HEK293 (cell line): Measurements from ENCODE around the gene KRT36.
A peak's percentile ranks its signal among the peaks of the same experiment; 100 is the strongest.

Experiments used
- GLIS2 ChIP-seq: fragments of 450-650 bp; formaldehyde crosslinking; IDR thresholded peaks from 2 replicates; pipeline ENCODE4 v1.5.1; 2016; ENCODE audit warnings: missing biosample characterization, missing genetic modification characterization
- IKZF3 ChIP-seq: fragments of 450-650 bp; IDR thresholded peaks from 2 replicates; pipeline ENCODE4 v1.5.0; 2018; ENCODE audit warnings: missing biosample characterization, mild to moderate bottlenecking, missing genetic modification characterization, moderate library complexity
- KLF1 ChIP-seq: fragments of 450-650 bp; formaldehyde crosslinking; IDR thresholded peaks from 2 replicates; pipeline ENCODE4 v1.5.1; 2016; ENCODE audit warnings: missing biosample characterization, missing genetic modification characterization
- KLF16 ChIP-seq: fragments of 450-650 bp; formaldehyde crosslinking; IDR thresholded peaks from 2 replicates; pipeline ENCODE4 v1.5.1; 2017; ENCODE audit warnings: missing biosample characterization, missing genetic modification characterization
- WT1 ChIP-seq: fragments of 450-650 bp; formaldehyde crosslinking; IDR thresholded peaks from 2 replicates; pipeline ENCODE4 v1.5.1; 2016; ENCODE audit warnings: missing biosample characterization, missing genetic modification characterization
- ZBTB48 ChIP-seq: fragments of 450-650 bp; formaldehyde crosslinking; IDR thresholded peaks from 2 replicates; pipeline ENCODE4 v1.5.1; 2016; ENCODE audit warnings: missing biosample characterization, missing genetic modification characterization
- ZFHX2 ChIP-seq: fragments of 450-650 bp; formaldehyde crosslinking; conservative IDR thresholded peaks from 2 replicates; pipeline ENCODE4 v1.5.1; 2016; ENCODE audit warnings: missing biosample characterization, missing genetic modification characterization
- ZFP69B ChIP-seq: fragments of 450-650 bp; formaldehyde crosslinking; IDR thresholded peaks from 2 replicates; pipeline ENCODE4 v1.5.1; 2016; ENCODE audit warnings: missing biosample characterization, missing genetic modification characterization
- ZNF121 ChIP-seq: fragments of 450-650 bp; formaldehyde crosslinking; IDR thresholded peaks from 2 replicates; pipeline ENCODE4 v1.5.1; 2016; ENCODE audit warnings: missing biosample characterization, missing genetic modification characterization
- ZNF19 ChIP-seq: fragments of 450-650 bp; formaldehyde crosslinking; IDR thresholded peaks from 2 replicates; pipeline ENCODE4; 2016; ENCODE audit warnings: missing biosample characterization, missing genetic modification characterization, low read depth
- ZNF366 ChIP-seq: fragments of 450-650 bp; formaldehyde crosslinking; conservative IDR thresholded peaks from 2 replicates; pipeline ENCODE4 v1.5.1; 2016; ENCODE audit warnings: missing biosample characterization, missing genetic modification characterization
- ZNF660 ChIP-seq: fragments of 450-650 bp; IDR thresholded peaks from 2 replicates; pipeline ENCODE4 v1.5.1; 2018; ENCODE audit warnings: missing biosample characterization, mild to moderate bottlenecking, missing genetic modification characterization
- TF ChIP-seq, protein P1 (sequence below): fragments of 450-650 bp; formaldehyde crosslinking; conservative IDR thresholded peaks from 2 replicates; pipeline ENCODE4 v1.5.1; 2016; ENCODE audit warnings: low read depth, missing biosample characterization, missing genetic modification characterization
- TF ChIP-seq, protein P2 (sequence below): fragments of 450-650 bp; formaldehyde crosslinking; IDR thresholded peaks from 2 replicates; pipeline ENCODE4 v1.5.1; 2016; ENCODE audit warnings: missing biosample characterization, missing genetic modification characterization
- TF ChIP-seq, protein P3 (sequence below): fragments of 450-650 bp; formaldehyde crosslinking; IDR thresholded peaks from 2 replicates; pipeline ENCODE4 v1.5.1; 2016; ENCODE audit warnings: missing biosample characterization, missing genetic modification characterization
- TF ChIP-seq, protein P4 (sequence below): fragments of 450-650 bp; formaldehyde crosslinking; IDR thresholded peaks from 2 replicates; pipeline ENCODE4 v1.5.0; 2017; ENCODE audit warnings: missing biosample characterization, missing genetic modification characterization, borderline replicate concordance
- TF ChIP-seq, protein P5 (sequence below): fragments of 450-650 bp; formaldehyde crosslinking; IDR thresholded peaks from 2 replicates; pipeline ENCODE4 v1.5.1; 2017; ENCODE audit warnings: missing biosample characterization, missing genetic modification characterization
- TF ChIP-seq, protein P6 (sequence below): fragments of 450-650 bp; formaldehyde crosslinking; IDR thresholded peaks from 2 replicates; pipeline ENCODE4 v1.5.1; 2016; ENCODE audit warnings: missing biosample characterization, missing genetic modification characterization, borderline replicate concordance

The KRT36 gene

DNA sequence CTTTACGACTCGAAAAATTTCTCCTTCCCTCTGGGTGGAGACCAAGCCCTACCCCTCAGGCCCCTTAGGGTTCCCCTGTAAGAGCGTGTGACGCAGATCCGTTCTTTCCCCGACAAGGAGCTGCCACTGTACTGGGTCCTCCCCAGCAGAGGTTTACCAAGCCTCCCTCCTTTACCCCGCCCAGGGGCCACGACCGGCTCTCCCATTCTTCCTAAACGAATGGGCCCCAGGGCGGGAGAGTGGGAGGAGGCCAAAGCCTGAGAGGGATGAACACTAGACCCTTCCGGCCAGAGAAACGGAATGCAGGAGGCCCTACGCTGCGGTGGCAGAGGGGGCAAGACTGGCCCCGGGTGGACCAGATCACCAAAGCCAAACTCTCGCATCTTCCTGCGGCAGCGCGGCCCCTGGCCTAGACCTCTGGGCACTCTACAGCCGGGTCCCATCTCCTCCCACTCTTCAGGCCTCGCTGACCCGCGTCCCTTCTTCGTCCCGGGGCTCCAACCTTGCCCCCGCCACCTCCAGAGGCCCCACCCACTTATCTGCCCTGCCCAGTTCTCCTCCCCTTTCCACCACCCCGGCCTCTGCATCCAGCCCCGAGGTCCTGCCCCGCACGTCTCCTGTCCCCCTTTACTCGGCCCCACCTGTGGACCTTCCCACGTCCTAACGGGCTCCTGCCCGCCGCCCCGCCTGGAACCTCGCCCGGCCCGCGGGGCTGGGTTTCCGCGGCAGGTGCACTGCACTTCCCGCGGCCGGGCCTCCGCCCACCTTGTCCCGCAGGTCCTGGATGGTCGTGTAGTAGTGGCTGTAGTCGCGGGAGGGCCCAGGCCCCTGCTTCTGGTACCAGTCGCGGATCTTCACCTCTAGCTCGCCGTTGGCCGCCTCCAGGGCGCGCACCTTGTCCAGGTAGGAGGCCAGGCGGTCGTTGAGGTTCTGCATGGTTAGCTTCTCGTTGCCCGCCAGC is 37.6 kb upstream of the KRT36 start (continued):
- TF ChIP-seq, protein P1, sequence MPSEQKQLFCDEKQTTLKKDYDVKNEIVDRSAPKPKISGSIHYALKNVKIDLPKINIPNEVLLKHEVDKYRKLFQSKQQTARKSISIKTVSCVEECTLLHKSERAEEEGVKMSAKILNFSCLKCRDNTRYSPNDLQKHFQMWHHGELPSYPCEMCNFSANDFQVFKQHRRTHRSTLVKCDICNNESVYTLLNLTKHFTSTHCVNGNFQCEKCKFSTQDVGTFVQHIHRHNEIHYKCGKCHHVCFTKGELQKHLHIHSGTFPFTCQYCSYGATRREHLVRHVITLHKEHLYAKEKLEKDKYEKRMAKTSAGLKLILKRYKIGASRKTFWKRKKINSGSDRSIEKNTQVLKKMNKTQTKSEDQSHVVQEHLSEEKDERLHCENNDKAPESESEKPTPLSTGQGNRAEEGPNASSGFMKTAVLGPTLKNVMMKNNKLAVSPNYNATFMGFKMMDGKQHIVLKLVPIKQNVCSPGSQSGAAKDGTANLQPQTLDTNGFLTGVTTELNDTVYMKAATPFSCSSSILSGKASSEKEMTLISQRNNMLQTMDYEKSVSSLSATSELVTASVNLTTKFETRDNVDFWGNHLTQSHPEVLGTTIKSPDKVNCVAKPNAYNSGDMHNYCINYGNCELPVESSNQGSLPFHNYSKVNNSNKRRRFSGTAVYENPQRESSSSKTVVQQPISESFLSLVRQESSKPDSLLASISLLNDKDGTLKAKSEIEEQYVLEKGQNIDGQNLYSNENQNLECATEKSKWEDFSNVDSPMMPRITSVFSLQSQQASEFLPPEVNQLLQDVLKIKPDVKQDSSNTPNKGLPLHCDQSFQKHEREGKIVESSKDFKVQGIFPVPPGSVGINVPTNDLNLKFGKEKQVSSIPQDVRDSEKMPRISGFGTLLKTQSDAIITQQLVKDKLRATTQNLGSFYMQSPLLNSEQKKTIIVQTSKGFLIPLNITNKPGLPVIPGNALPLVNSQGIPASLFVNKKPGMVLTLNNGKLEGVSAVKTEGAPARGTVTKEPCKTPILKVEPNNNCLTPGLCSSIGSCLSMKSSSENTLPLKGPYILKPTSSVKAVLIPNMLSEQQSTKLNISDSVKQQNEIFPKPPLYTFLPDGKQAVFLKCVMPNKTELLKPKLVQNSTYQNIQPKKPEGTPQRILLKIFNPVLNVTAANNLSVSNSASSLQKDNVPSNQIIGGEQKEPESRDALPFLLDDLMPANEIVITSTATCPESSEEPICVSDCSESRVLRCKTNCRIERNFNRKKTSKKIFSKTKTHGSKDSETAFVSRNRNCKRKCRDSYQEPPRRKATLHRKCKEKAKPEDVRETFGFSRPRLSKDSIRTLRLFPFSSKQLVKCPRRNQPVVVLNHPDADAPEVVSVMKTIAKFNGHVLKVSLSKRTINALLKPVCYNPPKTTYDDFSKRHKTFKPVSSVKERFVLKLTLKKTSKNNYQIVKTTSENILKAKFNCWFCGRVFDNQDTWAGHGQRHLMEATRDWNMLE (tag by site-specific recombination) = no peak
- TF ChIP-seq, protein P2, sequence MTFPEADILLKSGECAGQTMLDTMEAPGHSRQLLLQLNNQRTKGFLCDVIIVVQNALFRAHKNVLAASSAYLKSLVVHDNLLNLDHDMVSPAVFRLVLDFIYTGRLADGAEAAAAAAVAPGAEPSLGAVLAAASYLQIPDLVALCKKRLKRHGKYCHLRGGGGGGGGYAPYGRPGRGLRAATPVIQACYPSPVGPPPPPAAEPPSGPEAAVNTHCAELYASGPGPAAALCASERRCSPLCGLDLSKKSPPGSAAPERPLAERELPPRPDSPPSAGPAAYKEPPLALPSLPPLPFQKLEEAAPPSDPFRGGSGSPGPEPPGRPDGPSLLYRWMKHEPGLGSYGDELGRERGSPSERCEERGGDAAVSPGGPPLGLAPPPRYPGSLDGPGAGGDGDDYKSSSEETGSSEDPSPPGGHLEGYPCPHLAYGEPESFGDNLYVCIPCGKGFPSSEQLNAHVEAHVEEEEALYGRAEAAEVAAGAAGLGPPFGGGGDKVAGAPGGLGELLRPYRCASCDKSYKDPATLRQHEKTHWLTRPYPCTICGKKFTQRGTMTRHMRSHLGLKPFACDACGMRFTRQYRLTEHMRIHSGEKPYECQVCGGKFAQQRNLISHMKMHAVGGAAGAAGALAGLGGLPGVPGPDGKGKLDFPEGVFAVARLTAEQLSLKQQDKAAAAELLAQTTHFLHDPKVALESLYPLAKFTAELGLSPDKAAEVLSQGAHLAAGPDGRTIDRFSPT (tag by site-specific recombination) = peak; percentile 72
- TF ChIP-seq, protein P3, sequence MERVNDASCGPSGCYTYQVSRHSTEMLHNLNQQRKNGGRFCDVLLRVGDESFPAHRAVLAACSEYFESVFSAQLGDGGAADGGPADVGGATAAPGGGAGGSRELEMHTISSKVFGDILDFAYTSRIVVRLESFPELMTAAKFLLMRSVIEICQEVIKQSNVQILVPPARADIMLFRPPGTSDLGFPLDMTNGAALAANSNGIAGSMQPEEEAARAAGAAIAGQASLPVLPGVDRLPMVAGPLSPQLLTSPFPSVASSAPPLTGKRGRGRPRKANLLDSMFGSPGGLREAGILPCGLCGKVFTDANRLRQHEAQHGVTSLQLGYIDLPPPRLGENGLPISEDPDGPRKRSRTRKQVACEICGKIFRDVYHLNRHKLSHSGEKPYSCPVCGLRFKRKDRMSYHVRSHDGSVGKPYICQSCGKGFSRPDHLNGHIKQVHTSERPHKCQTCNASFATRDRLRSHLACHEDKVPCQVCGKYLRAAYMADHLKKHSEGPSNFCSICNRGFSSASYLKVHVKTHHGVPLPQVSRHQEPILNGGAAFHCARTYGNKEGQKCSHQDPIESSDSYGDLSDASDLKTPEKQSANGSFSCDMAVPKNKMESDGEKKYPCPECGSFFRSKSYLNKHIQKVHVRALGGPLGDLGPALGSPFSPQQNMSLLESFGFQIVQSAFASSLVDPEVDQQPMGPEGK = peak; percentile 92; the same call in 1 of the 2 replicates
- TF ChIP-seq WT1 (tag by site-specific recombination) = peak; percentile 67
- peak; percentile 64; the same call in 1 of the 2 replicates for TF ChIP-seq KLF16 (tag by site-specific recombination)
- TF ChIP-seq, protein P4, sequence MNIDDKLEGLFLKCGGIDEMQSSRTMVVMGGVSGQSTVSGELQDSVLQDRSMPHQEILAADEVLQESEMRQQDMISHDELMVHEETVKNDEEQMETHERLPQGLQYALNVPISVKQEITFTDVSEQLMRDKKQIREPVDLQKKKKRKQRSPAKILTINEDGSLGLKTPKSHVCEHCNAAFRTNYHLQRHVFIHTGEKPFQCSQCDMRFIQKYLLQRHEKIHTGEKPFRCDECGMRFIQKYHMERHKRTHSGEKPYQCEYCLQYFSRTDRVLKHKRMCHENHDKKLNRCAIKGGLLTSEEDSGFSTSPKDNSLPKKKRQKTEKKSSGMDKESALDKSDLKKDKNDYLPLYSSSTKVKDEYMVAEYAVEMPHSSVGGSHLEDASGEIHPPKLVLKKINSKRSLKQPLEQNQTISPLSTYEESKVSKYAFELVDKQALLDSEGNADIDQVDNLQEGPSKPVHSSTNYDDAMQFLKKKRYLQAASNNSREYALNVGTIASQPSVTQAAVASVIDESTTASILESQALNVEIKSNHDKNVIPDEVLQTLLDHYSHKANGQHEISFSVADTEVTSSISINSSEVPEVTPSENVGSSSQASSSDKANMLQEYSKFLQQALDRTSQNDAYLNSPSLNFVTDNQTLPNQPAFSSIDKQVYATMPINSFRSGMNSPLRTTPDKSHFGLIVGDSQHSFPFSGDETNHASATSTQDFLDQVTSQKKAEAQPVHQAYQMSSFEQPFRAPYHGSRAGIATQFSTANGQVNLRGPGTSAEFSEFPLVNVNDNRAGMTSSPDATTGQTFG (tag by site-specific recombination) = 0 out of 2 replicates have a peak, but pooled peaks have one; percentile 46
- TF ChIP-seq ZNF121 (tag by site-specific recombination) = no peak; the same call in 1 of the 2 replicates
- TF ChIP-seq ZBTB48 (tag by site-specific recombination) = peak; percentile 58; the same call in 1 of the 2 replicates
- peak; percentile 27; the same call in 1 of the 2 replicates for TF ChIP-seq ZNF366 (tag by site-specific recombination)
- TF ChIP-seq ZFP69B (tag by site-specific recombination) = peak; percentile 57
- peak; percentile 93 for TF ChIP-seq ZFHX2 (tag by site-specific recombination)
- peak; percentile 86 for TF ChIP-seq KLF1 (tag by site-specific recombination)
- TF ChIP-seq, protein P5, sequence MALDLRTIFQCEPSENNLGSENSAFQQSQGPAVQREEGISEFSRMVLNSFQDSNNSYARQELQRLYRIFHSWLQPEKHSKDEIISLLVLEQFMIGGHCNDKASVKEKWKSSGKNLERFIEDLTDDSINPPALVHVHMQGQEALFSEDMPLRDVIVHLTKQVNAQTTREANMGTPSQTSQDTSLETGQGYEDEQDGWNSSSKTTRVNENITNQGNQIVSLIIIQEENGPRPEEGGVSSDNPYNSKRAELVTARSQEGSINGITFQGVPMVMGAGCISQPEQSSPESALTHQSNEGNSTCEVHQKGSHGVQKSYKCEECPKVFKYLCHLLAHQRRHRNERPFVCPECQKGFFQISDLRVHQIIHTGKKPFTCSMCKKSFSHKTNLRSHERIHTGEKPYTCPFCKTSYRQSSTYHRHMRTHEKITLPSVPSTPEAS (tag by site-specific recombination) = no peak
- no peak for TF ChIP-seq ZNF660 (tag by site-specific recombination)
- peak; percentile 45 for TF ChIP-seq IKZF3 (tag by site-specific recombination)
- TF ChIP-seq ZNF19 = no peak
- TF ChIP-seq, protein P6, sequence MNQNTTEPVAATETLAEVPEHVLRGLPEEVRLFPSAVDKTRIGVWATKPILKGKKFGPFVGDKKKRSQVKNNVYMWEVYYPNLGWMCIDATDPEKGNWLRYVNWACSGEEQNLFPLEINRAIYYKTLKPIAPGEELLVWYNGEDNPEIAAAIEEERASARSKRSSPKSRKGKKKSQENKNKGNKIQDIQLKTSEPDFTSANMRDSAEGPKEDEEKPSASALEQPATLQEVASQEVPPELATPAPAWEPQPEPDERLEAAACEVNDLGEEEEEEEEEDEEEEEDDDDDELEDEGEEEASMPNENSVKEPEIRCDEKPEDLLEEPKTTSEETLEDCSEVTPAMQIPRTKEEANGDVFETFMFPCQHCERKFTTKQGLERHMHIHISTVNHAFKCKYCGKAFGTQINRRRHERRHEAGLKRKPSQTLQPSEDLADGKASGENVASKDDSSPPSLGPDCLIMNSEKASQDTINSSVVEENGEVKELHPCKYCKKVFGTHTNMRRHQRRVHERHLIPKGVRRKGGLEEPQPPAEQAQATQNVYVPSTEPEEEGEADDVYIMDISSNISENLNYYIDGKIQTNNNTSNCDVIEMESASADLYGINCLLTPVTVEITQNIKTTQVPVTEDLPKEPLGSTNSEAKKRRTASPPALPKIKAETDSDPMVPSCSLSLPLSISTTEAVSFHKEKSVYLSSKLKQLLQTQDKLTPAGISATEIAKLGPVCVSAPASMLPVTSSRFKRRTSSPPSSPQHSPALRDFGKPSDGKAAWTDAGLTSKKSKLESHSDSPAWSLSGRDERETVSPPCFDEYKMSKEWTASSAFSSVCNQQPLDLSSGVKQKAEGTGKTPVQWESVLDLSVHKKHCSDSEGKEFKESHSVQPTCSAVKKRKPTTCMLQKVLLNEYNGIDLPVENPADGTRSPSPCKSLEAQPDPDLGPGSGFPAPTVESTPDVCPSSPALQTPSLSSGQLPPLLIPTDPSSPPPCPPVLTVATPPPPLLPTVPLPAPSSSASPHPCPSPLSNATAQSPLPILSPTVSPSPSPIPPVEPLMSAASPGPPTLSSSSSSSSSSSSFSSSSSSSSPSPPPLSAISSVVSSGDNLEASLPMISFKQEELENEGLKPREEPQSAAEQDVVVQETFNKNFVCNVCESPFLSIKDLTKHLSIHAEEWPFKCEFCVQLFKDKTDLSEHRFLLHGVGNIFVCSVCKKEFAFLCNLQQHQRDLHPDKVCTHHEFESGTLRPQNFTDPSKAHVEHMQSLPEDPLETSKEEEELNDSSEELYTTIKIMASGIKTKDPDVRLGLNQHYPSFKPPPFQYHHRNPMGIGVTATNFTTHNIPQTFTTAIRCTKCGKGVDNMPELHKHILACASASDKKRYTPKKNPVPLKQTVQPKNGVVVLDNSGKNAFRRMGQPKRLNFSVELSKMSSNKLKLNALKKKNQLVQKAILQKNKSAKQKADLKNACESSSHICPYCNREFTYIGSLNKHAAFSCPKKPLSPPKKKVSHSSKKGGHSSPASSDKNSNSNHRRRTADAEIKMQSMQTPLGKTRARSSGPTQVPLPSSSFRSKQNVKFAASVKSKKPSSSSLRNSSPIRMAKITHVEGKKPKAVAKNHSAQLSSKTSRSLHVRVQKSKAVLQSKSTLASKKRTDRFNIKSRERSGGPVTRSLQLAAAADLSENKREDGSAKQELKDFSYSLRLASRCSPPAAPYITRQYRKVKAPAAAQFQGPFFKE (tag by site-specific recombination) = no peak; the same call in 1 of the 2 replicates
- TF ChIP-seq GLIS2 (tag by site-specific recombination) = peak; percentile 71
